K562 (cell line): ENCODE data around the gene ANKMY1. TPM values are rescaled to one million over a fixed set of nuclear protein-coding genes. Genes with fewer than 3 reads are reported as not detected.

ENCODE experiments used
- BACH1 ChIP-seq: fragments of 200-800 bp; sonication (Bioruptor generic); IDR thresholded peaks from 2 replicates; pipeline ENCODE4 v1.6.1; 2016; ENCODE audit warnings: missing genetic modification characterization, missing compliant biosample characterization
- BDP1 ChIP-seq: IDR thresholded peaks from 3 replicates; pipeline ENCODE4 v1.6.1; 2011; ENCODE audit not compliant: insufficient read length, insufficient read depth
- CHD2 ChIP-seq: IDR thresholded peaks from 2 replicates; pipeline ENCODE4 v1.6.1; 2011; ENCODE audit warnings: low read depth, low read length
- CREM ChIP-seq: IDR thresholded peaks from 2 replicates; pipeline ENCODE4 v1.6.1; 2014; ENCODE audit warnings: antibody characterized with exemption, low read depth
- DLX4 ChIP-seq: fragments of 250-450 bp; sonication (Bioruptor Pico); IDR thresholded peaks from 2 replicates; pipeline ENCODE4 v1.6.1; 2021; ENCODE audit warnings: mild to moderate bottlenecking
- E2F6 ChIP-seq, 2 experiments: IDR thresholded peaks; 2 replicates each; pipeline ENCODE4 v1.6.1; 2011; ENCODE audit warnings: borderline replicate concordance in 1 of 2, control low read depth in 1 of 2, low read depth in 1 of 2, low read length in 1 of 2, mild to moderate bottlenecking in 1 of 2, mixed read lengths in 1 of 2, moderate library complexity in 1 of 2; ENCODE audit not compliant: insufficient read depth in 1 of 2, insufficient read length in 1 of 2, poor library complexity in 1 of 2, severe bottlenecking in 1 of 2; ENCODE audit errors: extremely low read depth in 1 of 2
- HBP1 ChIP-seq: fragments of 450-650 bp; formaldehyde crosslinking; IDR thresholded peaks from 2 replicates; pipeline ENCODE4 v1.4.0; 2022; ENCODE audit warnings: missing genetic modification characterization
- HDAC2 ChIP-seq: fragments of 450-650 bp; IDR thresholded peaks from 2 replicates; pipeline ENCODE4 v1.6.1; 2016; ENCODE audit warnings: mild to moderate bottlenecking
- HDAC6 ChIP-seq: IDR thresholded peaks from 2 replicates; pipeline ENCODE4 v1.6.1; 2012; ENCODE audit warnings: low read depth, mild to moderate bottlenecking, control low read depth, inconsistent platforms, low read length, moderate library complexity
- HDGF ChIP-seq: fragments of 450-650 bp; IDR thresholded peaks from 2 replicates; pipeline ENCODE4 v1.6.1; 2016
- HMGXB4 ChIP-seq: sonication (generic); formaldehyde crosslinking; IDR thresholded peaks from 2 replicates; pipeline ENCODE4 v1.8.1; 2023; ENCODE audit warnings: mild to moderate bottlenecking, missing genetic modification reagents
- HOXB6 ChIP-seq: fragments of 250-450 bp; sonication (Bioruptor Pico); IDR thresholded peaks from 2 replicates; pipeline ENCODE4 v1.5.1; 2022; ENCODE audit warnings: mild to moderate bottlenecking, borderline replicate concordance
- KDM2B ChIP-seq: fragments of 250-450 bp; sonication (Bioruptor Pico); IDR thresholded peaks from 2 replicates; pipeline ENCODE4 v1.8.0; 2021; ENCODE audit warnings: mild to moderate bottlenecking, moderate library complexity
- KHSRP ChIP-seq: fragments of 450-650 bp; IDR thresholded peaks from 2 replicates; pipeline ENCODE4 v1.6.1; 2017
- MYC ChIP-seq, 2 experiments: fragments of 250-450 bp in 1 of 2; sonication (Bioruptor Pico) in 1 of 2; IDR thresholded peaks; 2 replicates each; pipeline versions ENCODE4 v1.5.1 to v1.6.1; 2012 to 2021; ENCODE audit warnings: low read depth in 2 of 2, borderline replicate concordance in 1 of 2, improper control_type of control experiment in 1 of 2, low read length in 1 of 2, mild to moderate bottlenecking in 1 of 2, moderate library complexity in 1 of 2
- NCOA6 ChIP-seq: fragments of 450-650 bp; IDR thresholded peaks from 2 replicates; pipeline ENCODE4 v1.6.1; 2017; ENCODE audit warnings: mild to moderate bottlenecking
- PURB ChIP-seq: sonication (generic); formaldehyde crosslinking; IDR thresholded peaks from 2 replicates; pipeline ENCODE4 v1.9.0; 2021; ENCODE audit warnings: low read depth, mild to moderate bottlenecking, missing genetic modification reagents
- RBFOX2 ChIP-seq: fragments of 200-400 bp; formaldehyde crosslinking; IDR thresholded peaks from 2 replicates; pipeline ENCODE4 v1.6.1; 2017; ENCODE audit warnings: low read depth, mild to moderate bottlenecking, low read length, moderate library complexity
- RBM17 ChIP-seq: fragments of 200-400 bp; formaldehyde crosslinking; IDR thresholded peaks from 2 replicates; pipeline ENCODE4 v1.6.1; 2017; ENCODE audit warnings: low read depth, mild to moderate bottlenecking, low read length, borderline replicate concordance
- SMARCA4 ChIP-seq: fragments of 450-650 bp; IDR thresholded peaks from 2 replicates; pipeline ENCODE4 v1.6.1; 2016
- THRA ChIP-seq: fragments of 450-650 bp; IDR thresholded peaks from 2 replicates; pipeline ENCODE4 v1.6.1; 2017; ENCODE audit warnings: mild to moderate bottlenecking, moderate library complexity
- ZNF124 ChIP-seq: sonication (generic); formaldehyde crosslinking; IDR thresholded peaks from 2 replicates; pipeline ENCODE4 v1.8.1; 2022; ENCODE audit warnings: missing genetic modification reagents
- ZNF133 ChIP-seq: fragments of 250-450 bp; sonication (Bioruptor Pico); IDR thresholded peaks from 2 replicates; pipeline ENCODE4 v1.4.0; 2020; ENCODE audit warnings: mild to moderate bottlenecking
- ZNF134 ChIP-seq: fragments of 250-450 bp; sonication (Bioruptor Pico); conservative IDR thresholded peaks from 2 replicates; pipeline ENCODE4 v1.4.0; 2020
- ZNF165 ChIP-seq: fragments of 250-450 bp; sonication (Bioruptor Pico); IDR thresholded peaks from 2 replicates; pipeline ENCODE4 v1.4.0; 2020; ENCODE audit warnings: borderline replicate concordance
- ZNF436 ChIP-seq: fragments of 250-450, 450-650 bp; sonication (Bioruptor Pico); formaldehyde crosslinking; IDR thresholded peaks from 2 replicates; pipeline ENCODE4 v1.7.0; 2020; ENCODE audit warnings: mild to moderate bottlenecking
- polyA plus RNA-seq, 8 experiments: library from polyadenylated mRNA; depleted of rRNA in 4 of 8; stranded (reverse) in 5 of 8; unstranded in 3 of 8; fragments of >200 nt; fragmentation: Nextera tagmentation in 2 of 8; fragmentation: Illumina TruSeq in 1 of 8; extraction: Ambion mirVana in 2 of 8; extraction: Trizol in 1 of 8; gene quantifications; 2 replicates each; pipeline versions ENCODE4 v1.2.1 to v1.2.3, GENCODE V29; 2011 to 2014; ENCODE audit warnings: inconsistent platforms in 1 of 8, missing spikeins in 1 of 8
- total RNA-seq, 7 experiments: library from RNA; depleted of rRNA in 6 of 7; stranded (reverse); fragments of >200 nt in 6 of 7; fragmentation: Illumina TruSeq in 2 of 7; extraction: Trizol in 2 of 7; gene quantifications; 2 replicates each; pipeline versions ENCODE4 v1.2.1 to v1.2.3, GENCODE V29; 2011 to 2021; ENCODE audit warnings: low replicate concordance in 1 of 7

ANKMY1 gene
- total and polyA plus RNA-seq, 9 of the 15 experiments (the other 6 are each of a cell fraction or from before 2014, with no cell fraction given): 0.75 to 15.1 (median 11.7) TPM

- TF ChIP-seq THRA (no peak), MYC (IDR thresholded peaks at IDR 0.05; ENCODE audit: low read depth, low read length) (peak; percentile 94), MYC (CRISPR knock-in tag; IDR thresholded peaks at IDR 0.05; ENCODE audit: borderline replicate concordance, low read depth) (no peak), HMGXB4 (no peak), KDM2B (CRISPR knock-in tag) (no peak), HDAC6 (no peak), KHSRP (no peak), HOXB6 (CRISPR knock-in tag) (no peak), SMARCA4 (no peak), ZNF165 (no peak), RBM17 (no peak), BDP1 (no peak), HDAC2 (no peak), ZNF134 (CRISPR knock-in tag) (no peak), DLX4 (CRISPR knock-in tag) (no peak), PURB (CRISPR knock-in tag) (no peak), NCOA6 (no peak), CHD2 (no peak), E2F6 (IDR thresholded peaks at IDR 0.05; ENCODE audit: borderline replicate concordance in 1 of 2, extremely low read depth in 1 of 2, insufficient read depth in 1 of 2, insufficient read length in 1 of 2, low read depth in 1 of 2, low read length in 1 of 2, poor library complexity in 1 of 2, severe bottlenecking in 1 of 2) (peak; percentile 90 to 93), ZNF436 (CRISPR knock-in tag) (no peak), CREM (peak; percentile 82), BACH1 (tag) (no peak), ZNF133 (no peak), RBFOX2 (peak; percentile 87; the same call in 1 of the 2 replicates), ZNF124 (CRISPR knock-in tag) (no peak), HDGF (no peak), HBP1 (no peak)
Observed at GRCh38 chr2:240560084-240560479, 2.3 kb upstream of the ANKMY1 start, which contains the start of gene DUSP28 (continued).
